GM19324 (cell line): ENCODE results near the gene FMNL1.

ENCODE experiments used
- ATAC-seq: cut with Tn5 transposase; IDR thresholded peaks from one replicate; pipeline ENCODE4 v1.9.1; 2021; ENCODE audit warnings: mild to moderate bottlenecking, moderate library complexity; ENCODE audit not compliant: unreplicated experiment, low FRiP score

Gene FMNL1

GRCh38 chr17:45256114-45256966 lies 34.7 kb downstream of the FMNL1 start:
- ATAC-seq, result no peak

GRCh38 chr17:45257115-45257514 lies 35.4 kb downstream of the FMNL1 start:
- no peak for ATAC-seq

- no peak for ATAC-seq
Measured at GRCh38 chr17:45258981-45259380, 37.3 kb downstream of the FMNL1 start.

GRCh38 chr17:45260204-45260783 lies 38.6 kb downstream of the FMNL1 start:
- ATAC-seq, result no peak

- no peak for ATAC-seq
Measured at GRCh38 chr17:45261577-45262515, 40.2 kb downstream of the FMNL1 start, which contains the start of gene SPATA32. SPATA32 (minus strand) TSS chr17:45262094; CDS start chr17:45262016, 78 bp downstream.

- ATAC-seq, result no peak
Measured at GRCh38 chr17:45262516-45263476, 41.1 kb downstream of the FMNL1 start.

- no peak for ATAC-seq
Measured at GRCh38 chr17:45263477-45263860, 41.8 kb downstream of the FMNL1 start.

GRCh38 chr17:45264430-45264829 lies 42.7 kb downstream of the FMNL1 start:
- no peak for ATAC-seq

- no peak for ATAC-seq
Measured at GRCh38 chr17:45264988-45265387, 43.3 kb downstream of the FMNL1 start.

GRCh38 chr17:45265821-45266220 lies 44.1 kb downstream of the FMNL1 start:
- ATAC-seq, result no peak

- no peak for ATAC-seq
Measured at GRCh38 chr17:45266372-45266926, 44.8 kb downstream of the FMNL1 start.

- no peak for ATAC-seq
Measured at GRCh38 chr17:45267436-45268055, 45.9 kb downstream of the FMNL1 start.

- ATAC-seq, result no peak
Measured at GRCh38 chr17:45269912-45270311, 48.2 kb downstream of the FMNL1 start.

- ATAC-seq, result no peak
Measured at GRCh38 chr17:45270828-45271418, 49.2 kb downstream of the FMNL1 start.

GRCh38 chr17:45271603-45272002 lies 49.9 kb downstream of the FMNL1 start:
- no peak for ATAC-seq

- ATAC-seq, result no peak
Measured at GRCh38 chr17:45273551-45273957, 51.9 kb downstream of the FMNL1 start.

- no peak for ATAC-seq
Measured at GRCh38 chr17:45274033-45274432, 52.3 kb downstream of the FMNL1 start.

GRCh38 chr17:45276031-45276430 lies 54.3 kb downstream of the FMNL1 start:
- ATAC-seq, result no peak
